SH-SY5Y (cell line): ENCODE results near the gene IL1RAPL2.

ENCODE experiments used
- GATA2 ChIP-seq: IDR thresholded peaks from 2 replicates; pipeline ENCODE4 v1.6.1; 2011; ENCODE audit warnings: mild to moderate bottlenecking, low read depth, low read length
- GATA3 ChIP-seq: IDR thresholded peaks from 2 replicates; pipeline ENCODE4 v1.6.1; 2011; ENCODE audit warnings: low read depth, mild to moderate bottlenecking, low read length, moderate library complexity

GRCh38 chrX:105696870-105697269 lies 1130.9 kb downstream of the IL1RAPL2 start:
- TF ChIP-seq GATA3 (no peak), GATA2 (no peak)
